HPDE6-E6E7 (cell line): ENCODE results near the gene PLXNA2.
A peak's percentile ranks its signal among the peaks of the same experiment; 100 is the strongest.

Experiments used
- DNase-seq: peaks from one replicate; pipeline ENCODE4 v3.0.0; 2011; ENCODE audit warnings: missing footprints; ENCODE audit errors: extremely low spot score

Gene PLXNA2

GRCh38 chr1:208183977-208184911 lies 59.9 kb downstream of the PLXNA2 start:
- DNase-seq: peak; percentile 99

GRCh38 chr1:208182880-208183645 lies 61.1 kb downstream of the PLXNA2 start:
- no peak for DNase-seq

GRCh38 chr1:208181364-208181763 lies 62.8 kb downstream of the PLXNA2 start:
- DNase-seq: no peak

GRCh38 chr1:208180421-208180820 lies 63.8 kb downstream of the PLXNA2 start:
- no peak for DNase-seq

GRCh38 chr1:208179961-208180409 lies 64.2 kb downstream of the PLXNA2 start:
- no peak for DNase-seq

- DNase-seq: no peak
Measured at GRCh38 chr1:208179263-208179816, 64.8 kb downstream of the PLXNA2 start.

GRCh38 chr1:208178091-208178529 lies 66.1 kb downstream of the PLXNA2 start:
- no peak for DNase-seq

GRCh38 chr1:208177656-208178055 lies 66.5 kb downstream of the PLXNA2 start:
- no peak for DNase-seq

GRCh38 chr1:208176649-208177048 lies 67.5 kb downstream of the PLXNA2 start:
- no peak for DNase-seq

GRCh38 chr1:208175508-208175895 lies 68.7 kb downstream of the PLXNA2 start:
- DNase-seq: no peak

GRCh38 chr1:208174731-208175507 lies 69.3 kb downstream of the PLXNA2 start:
- no peak for DNase-seq

GRCh38 chr1:208174200-208174599 lies 70.0 kb downstream of the PLXNA2 start:
- no peak for DNase-seq

GRCh38 chr1:208173749-208174148 lies 70.4 kb downstream of the PLXNA2 start:
- no peak for DNase-seq

GRCh38 chr1:208172423-208173145 lies 71.6 kb downstream of the PLXNA2 start:
- DNase-seq: no peak

- DNase-seq: no peak
Measured at GRCh38 chr1:208171616-208172422, 72.4 kb downstream of the PLXNA2 start.

- DNase-seq: no peak
Measured at GRCh38 chr1:208170252-208170651, 73.9 kb downstream of the PLXNA2 start.

- DNase-seq: no peak
Measured at GRCh38 chr1:208169081-208169879, 74.9 kb downstream of the PLXNA2 start.

GRCh38 chr1:208167261-208167869 lies 76.8 kb downstream of the PLXNA2 start:
- no peak for DNase-seq
